IMR-90 (cell line): ENCODE results near the gene CENPX. TPM values are rescaled to one million over a fixed set of nuclear protein-coding genes. Genes with fewer than 3 reads are reported as not detected.
A peak's percentile ranks its signal among the peaks of the same experiment; 100 is the strongest.

Experiments
- ATAC-seq: fragments of 200-7000 bp; cut with Tn5 transposase; 2 replicates; pipeline ENCODE4 v1.9.1; 2020; ENCODE audit warnings: low read depth, mild to moderate bottlenecking, moderate library complexity
- BruUV-seq: library from RNA; stranded (reverse); fragments of 400-500 nt; replicated peaks from 2 replicates; lab custom pipeline; 2021; lab: Mats Ljungman, UMichigan
- CTCF ChIA-PET: fragments of 300-600 bp; formaldehyde crosslinking; extraction: SDS; loops from one replicate; lab custom pipeline; 2021; ENCODE audit warnings: antibody characterized with exemption; lab: Yijun Ruan, JAX
- POLR2A ChIA-PET: fragments of 300-600 bp; sonication (Branson Sonifier 250); formaldehyde crosslinking; loops from one replicate; lab custom pipeline; 2022; ENCODE audit warnings: antibody characterized with exemption; ENCODE audit not compliant: unreplicated experiment; lab: Charles Lee
- DNase-seq: peaks from one replicate; pipeline ENCODE4 v3.0.0; 2013
- H2AFZ ChIP-seq: replicated peaks from 2 replicates; pipeline ENCODE3; 2013; ENCODE audit warnings: low read length, mild to moderate bottlenecking; ENCODE audit not compliant: poor library complexity
- H2AK5ac ChIP-seq: 2 replicates; pipeline ENCODE4 v1.6.1; 2013; ENCODE audit warnings: low read depth, low read length, inconsistent platforms
- H2AK9ac ChIP-seq: replicated peaks from 2 replicates; pipeline ENCODE3; 2013; ENCODE audit warnings: mild to moderate bottlenecking, low read depth, low read length, moderate library complexity; ENCODE audit not compliant: poor library complexity
- H2BK120ac ChIP-seq: 2 replicates; pipeline ENCODE4 v1.6.1; 2013; ENCODE audit warnings: low read depth, low read length, inconsistent platforms
- H2BK15ac ChIP-seq: 3 replicates; pipeline ENCODE4 v1.6.1; 2013; ENCODE audit warnings: low read depth, low read length, inconsistent platforms
- H2BK20ac ChIP-seq: 2 replicates; pipeline ENCODE4 v1.6.1; 2013; ENCODE audit warnings: low read depth, mild to moderate bottlenecking, inconsistent platforms, low read length, moderate library complexity
- H2BK5ac ChIP-seq: 2 replicates; pipeline ENCODE4 v1.6.1; 2013; ENCODE audit warnings: mild to moderate bottlenecking, low read depth, low read length, inconsistent platforms; ENCODE audit not compliant: poor library complexity, severe bottlenecking
- H3K14ac ChIP-seq: replicated peaks from 2 replicates; pipeline ENCODE4 v1.6.1; 2013; ENCODE audit warnings: low read depth, low read length, inconsistent platforms
- H3K18ac ChIP-seq: 2 replicates; pipeline ENCODE4 v1.6.1; 2013; ENCODE audit warnings: low read depth, low read length, control low read depth
- H3K23ac ChIP-seq: 2 replicates; pipeline ENCODE4 v1.6.1; 2013; ENCODE audit warnings: low read depth, low read length, inconsistent platforms
- H3K27ac ChIP-seq: 2 replicates; pipeline ENCODE4 v1.5.1; 2013; ENCODE audit warnings: mild to moderate bottlenecking, control low read depth, low read length; ENCODE audit not compliant: insufficient read depth
- H3K27me3 ChIP-seq: 2 replicates; pipeline ENCODE4 v1.6.1; 2013; ENCODE audit warnings: low read length; ENCODE audit not compliant: control insufficient read depth, insufficient read depth
- H3K36me3 ChIP-seq: 2 replicates; pipeline ENCODE4 v1.6.1; 2013; ENCODE audit warnings: low read length, mixed read lengths; ENCODE audit not compliant: control insufficient read depth, insufficient read depth
- H3K4ac ChIP-seq: 2 replicates; pipeline ENCODE4 v1.6.1; 2013; ENCODE audit warnings: low read depth, low read length, inconsistent platforms
- H3K4me1 ChIP-seq: 2 replicates; pipeline ENCODE4 v1.6.1; 2013; ENCODE audit warnings: low read length, mixed read lengths; ENCODE audit not compliant: control insufficient read depth, insufficient read depth
- H3K4me2 ChIP-seq: 2 replicates; pipeline ENCODE4 v1.6.1; 2013; ENCODE audit warnings: low read depth, mild to moderate bottlenecking, control low read depth, low read length, moderate library complexity
- H3K4me3 ChIP-seq: 2 replicates; pipeline ENCODE4 v1.5.1; 2013; ENCODE audit warnings: low read depth, mild to moderate bottlenecking, control low read depth, low read length, moderate library complexity; ENCODE audit not compliant: insufficient read depth
- H3K56ac ChIP-seq: 2 replicates; pipeline ENCODE4 v1.6.1; 2013; ENCODE audit warnings: low read length, inconsistent platforms; ENCODE audit not compliant: insufficient read depth; ENCODE audit errors: extremely low read depth
- H3K79me1 ChIP-seq, 2 experiments: 2 replicates each; pipeline ENCODE4 v1.6.1; 2013; ENCODE audit warnings: low read length in 2 of 2, inconsistent platforms in 1 of 2, low read depth in 1 of 2
- H3K9ac ChIP-seq: 2 replicates; pipeline ENCODE4 v1.6.1; 2013; ENCODE audit warnings: low read depth, low read length, control low read depth
- H3K9me1 ChIP-seq: 2 replicates; pipeline ENCODE4 v1.6.1; 2013; ENCODE audit warnings: low read length, inconsistent platforms; ENCODE audit not compliant: insufficient read depth
- H3K9me3 ChIP-seq: 2 replicates; pipeline ENCODE4 v1.6.1; 2013; ENCODE audit warnings: low read length; ENCODE audit not compliant: control insufficient read depth, insufficient read depth
- H4K20me1 ChIP-seq: 2 replicates; pipeline ENCODE4 v1.6.1; 2013; ENCODE audit warnings: low read length, inconsistent platforms; ENCODE audit not compliant: insufficient read depth
- H4K5ac ChIP-seq: 2 replicates; pipeline ENCODE4 v1.6.1; 2013; ENCODE audit warnings: mild to moderate bottlenecking, low read depth, low read length, control low read depth
- H4K8ac ChIP-seq, 2 experiments: 2 replicates each; pipeline ENCODE4 v1.6.1; 2013; ENCODE audit warnings: low read depth in 2 of 2, low read length in 2 of 2, control low read depth in 1 of 2, inconsistent platforms in 1 of 2
- H4K91ac ChIP-seq: 2 replicates; pipeline ENCODE4 v1.6.1; 2013; ENCODE audit warnings: low read depth, low read length, inconsistent platforms; ENCODE audit not compliant: insufficient read depth
- CEBPB ChIP-seq: IDR thresholded peaks from 2 replicates; pipeline ENCODE4 v1.6.1; 2012; ENCODE audit warnings: low read depth, low read length, improper control_type of control experiment
- CHD1 ChIP-seq: IDR thresholded peaks from 2 replicates; pipeline ENCODE4 v1.6.1; 2012; ENCODE audit warnings: low read depth, low read length, improper control_type of control experiment
- FOS ChIP-seq: fragments of 150-350 bp; IDR thresholded peaks from 2 replicates; pipeline ENCODE4 v1.6.1; 2016; ENCODE audit warnings: low read depth, low read length
- MAFK ChIP-seq: IDR thresholded peaks from 2 replicates; pipeline ENCODE4 v1.6.1; 2012; ENCODE audit warnings: low read depth, low read length, improper control_type of control experiment
- MAZ ChIP-seq: IDR thresholded peaks from 2 replicates; pipeline ENCODE4 v1.6.1; 2012; ENCODE audit warnings: low read depth, mild to moderate bottlenecking, low read length, improper control_type of control experiment, moderate library complexity, borderline replicate concordance
- MXI1 ChIP-seq: IDR thresholded peaks from 2 replicates; pipeline ENCODE4 v1.6.1; 2012; ENCODE audit warnings: low read depth, mild to moderate bottlenecking, low read length, moderate library complexity, borderline replicate concordance
- NFE2L2 ChIP-seq: fragments of 150-350 bp; IDR thresholded peaks from 2 replicates; pipeline ENCODE4 v1.6.1; 2016; ENCODE audit warnings: low read depth, mild to moderate bottlenecking, low read length
- RAD21 ChIP-seq: IDR thresholded peaks from 2 replicates; pipeline ENCODE4 v1.6.1; 2012; ENCODE audit warnings: low read length, improper control_type of control experiment
- WGBS, 2 experiments: methylation state at CpG; one replicate each; pipeline versions ENCODE4 v1.1.5 to v1.1.7; 2013; ENCODE audit warnings: missing lambda C conversion rate in 2 of 2; ENCODE audit not compliant: insufficient read length in 1 of 2; ENCODE audit errors: extremely low coverage in 2 of 2; 5-methylcytosine and 5-hydroxymethylcytosine counted together
- dilution Hi-C: fragments of 300-500 bp; cut with HindIII; formaldehyde crosslinking; loops from one replicate; pipeline ENCODE4 v1.14.3; 2018; ENCODE audit warnings: low sequenced_read_pairs; ENCODE audit not compliant: unreplicated experiment
- in situ Hi-C: fragments of 300-500 bp; cut with MboI; formaldehyde crosslinking; loops from 3 replicates; pipeline ENCODE4 v1.14.3; 2019; ENCODE audit warnings: low sequenced_read_pairs, inconsistent platforms, mixed read lengths
- intact Hi-C: fragments of 100-400 bp; cut with micrococcal nuclease; formaldehyde crosslinking; loops from 2 replicates; pipeline ENCODE4 v1.10.0; 2022
- polyA plus RNA-seq, 3 experiments: library from polyadenylated mRNA; depleted of rRNA; stranded (reverse); fragments of >200 nt; gene quantifications; 2 replicates each; pipeline ENCODE4 v1.2.3, GENCODE V29; 2012; ENCODE audit warnings: low replicate concordance in 1 of 3
- total RNA-seq: library from RNA; depleted of rRNA; stranded (reverse); fragments of >200 nt; gene quantifications from 2 replicates; pipeline ENCODE4 v1.2.3, GENCODE V29; 2012
- TF ChIP-seq, protein P1 (sequence below): fragments of 150-350 bp; IDR thresholded peaks from 2 replicates; pipeline ENCODE4 v1.6.1; 2017; ENCODE audit warnings: mild to moderate bottlenecking, antibody characterized with exemption, low read length, low read depth

CENPX gene
- total and polyA plus RNA-seq, 2 of the 4 experiments (the other 2 are of a cell fraction) = 44.8 to 86.8 TPM

DNA sequence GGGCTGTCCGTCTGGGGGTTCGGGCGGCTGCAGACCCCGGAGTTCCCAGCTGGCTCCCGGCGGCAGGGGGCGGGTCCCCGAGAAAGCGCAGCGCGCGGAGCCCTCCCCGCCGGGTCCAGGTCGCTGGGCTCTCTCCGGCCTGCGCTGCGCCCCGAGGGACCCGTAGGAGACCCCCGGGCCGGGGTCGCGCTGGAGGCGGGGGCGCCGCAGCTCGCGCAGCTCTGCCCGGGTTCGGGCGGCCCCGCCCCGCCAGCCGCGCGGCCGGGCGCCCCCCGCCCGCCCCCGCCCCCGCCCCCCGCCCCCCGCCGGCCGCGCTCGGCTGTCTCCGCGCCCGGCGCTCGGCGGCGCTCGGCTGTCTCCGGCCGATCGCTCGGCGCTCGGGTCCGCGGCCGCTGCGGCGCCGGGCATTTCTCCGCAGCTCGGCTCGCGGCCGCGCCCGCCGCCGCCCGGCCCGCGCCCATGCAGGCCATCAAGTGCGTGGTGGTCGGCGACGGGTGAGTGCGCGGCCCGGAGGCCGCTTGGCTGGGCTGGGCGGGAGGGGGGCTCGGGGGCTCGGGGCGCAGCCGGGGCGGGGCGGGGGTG lies 8.7 kb upstream of the CENPX start, which contains the start of gene RAC3:
TSS of gene RAC3 (plus strand) at position 376 of the 582 bp plus-strand sequence. CDS start at position 460, 84 bp downstream.
- Histone ChIP-seq H3K56ac (no peak within 1 kb of the TSS), H3K27me3 (no peaks in the 10 kb centered on the region), H3K9me3 (no peaks in the 10 kb centered on the region), H4K91ac (no peak within 1 kb of the TSS), H2BK5ac (no peak within 1 kb of the TSS), H3K4ac (no peak within 1 kb of the TSS), H3K79me1 (peaks cover 1 to 6% of the 10 kb centered on the region in 2 experiments), H2AK5ac (0 out of 2 replicates have a peak within 1 kb of the TSS, but pooled peaks have one; percentile 15), H3K23ac (no peak within 1 kb of the TSS), H3K4me3 (peak within 1 kb of the TSS; percentile 47), H2AFZ (peak within 1 kb of the TSS; percentile 94), H3K9ac (no peak within 1 kb of the TSS), H3K14ac (no peak within 1 kb of the TSS), H2AK9ac (peak within 1 kb of the TSS; percentile 89), H3K9me1 (0 out of 2 replicates have a peak, but pooled peaks cover 3% of the 10 kb centered on the region), H2BK15ac (no peak within 1 kb of the TSS), H4K5ac (no peak within 1 kb of the TSS), H4K8ac (peak within 1 kb of the TSS in 1 of 2 experiments; percentile 46; a peak in 2 of 4 replicates), H2BK20ac (no peak within 1 kb of the TSS), H3K4me2 (peak within 1 kb of the TSS; percentile 78), H3K4me1 (peaks cover 7% of the 10 kb centered on the region), H3K18ac (no peak within 1 kb of the TSS), H4K20me1 (no peaks in the 10 kb centered on the region; the same call in 1 of the 2 replicates), H3K27ac (no peak within 1 kb of the TSS), H2BK120ac (no peak within 1 kb of the TSS), H3K36me3 (peaks cover 2% of the 10 kb centered on the region)
- ATAC-seq (peak; percentile 74), DNase-seq (peak; percentile 11)
- WGBS, 2 experiments = 1% methylated on average over 15 of the region's 96 CpGs; no CpG with 5 or more reads in 1 of the 2 experiments
- dilution Hi-C loops = no loop called here
- ChIA-PET POLR2A (no interaction called here), CTCF (no interaction called here)
- intact Hi-C loops = loop anchor here (1.0 to 10.0 kb wide), 2 partner anchors 67 to 293 kb away; partner anchors contain the start of gene FASN
- no TSS peak for BruUV-seq
- TF ChIP-seq MXI1 (no peak), MAFK (no peak), NFE2L2 (no peak), RAD21 (no peak), CHD1 (no peak), CEBPB (no peak), MAZ (no peak), FOS (no peak)
- TF ChIP-seq, protein P1, sequence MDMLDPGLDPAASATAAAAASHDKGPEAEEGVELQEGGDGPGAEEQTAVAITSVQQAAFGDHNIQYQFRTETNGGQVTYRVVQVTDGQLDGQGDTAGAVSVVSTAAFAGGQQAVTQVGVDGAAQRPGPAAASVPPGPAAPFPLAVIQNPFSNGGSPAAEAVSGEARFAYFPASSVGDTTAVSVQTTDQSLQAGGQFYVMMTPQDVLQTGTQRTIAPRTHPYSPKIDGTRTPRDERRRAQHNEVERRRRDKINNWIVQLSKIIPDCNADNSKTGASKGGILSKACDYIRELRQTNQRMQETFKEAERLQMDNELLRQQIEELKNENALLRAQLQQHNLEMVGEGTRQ = no peak
- in situ Hi-C loops = loop anchor here (5.0 kb wide), 1 partner anchor 126 kb away; no protein-coding TSS in a partner anchor
